HEK293 (cell line): ENCODE data around the gene ZNF653.

Source experiments
- CTCF ChIA-PET: fragments of 350-600 bp; formaldehyde crosslinking; extraction: SDS; loops from one replicate; lab custom pipeline; 2021; ENCODE audit warnings: antibody characterized with exemption; lab: Yijun Ruan, JAX
- POLR2A ChIA-PET: fragments of 300-600 bp; formaldehyde crosslinking; extraction: SDS; loops from one replicate; lab custom pipeline; 2020; ENCODE audit warnings: antibody characterized with exemption, inconsistent platforms; lab: Yijun Ruan, JAX
- H3K27ac ChIP-seq: fragments of 200-500 bp; sonication (Bioruptor generic); 2 replicates; pipeline ENCODE4 v1.5.1; 2014; ENCODE audit warnings: low read depth, low read length, control low read depth, inconsistent platforms; ENCODE audit errors: extremely low read depth
- H3K36me3 ChIP-seq, 2 experiments: fragments of 200-500 bp in 1 of 2; sonication (Bioruptor generic) in 1 of 2; 1 replicate in 1 of 2; 2 replicates in 1 of 2; pipeline ENCODE4 v1.5.1; 2014 to 2017; ENCODE audit warnings: inconsistent platforms in 2 of 2, low read length in 2 of 2; ENCODE audit not compliant: control insufficient read depth in 2 of 2, insufficient read depth in 1 of 2
- H3K4me1 ChIP-seq: fragments of 200-500 bp; sonication (Bioruptor generic); 2 replicates; pipeline ENCODE4 v1.5.1; 2014; ENCODE audit warnings: mild to moderate bottlenecking, low read length, inconsistent platforms; ENCODE audit not compliant: control insufficient read depth, insufficient read depth
- H3K4me3 ChIP-seq: 2 replicates; pipeline ENCODE4 v1.5.1; 2011; ENCODE audit warnings: low read depth, mild to moderate bottlenecking, control low read depth, low read length, moderate library complexity
- H3K9me3 ChIP-seq: fragments of 200-500 bp; sonication (Bioruptor generic); 2 replicates; pipeline ENCODE4 v1.5.1; 2014; ENCODE audit warnings: low read depth, low read length, inconsistent platforms; ENCODE audit not compliant: control insufficient read depth, insufficient read depth
- AEBP2 ChIP-seq: fragments of 450-650 bp; formaldehyde crosslinking; IDR thresholded peaks from 2 replicates; pipeline ENCODE4 v1.5.1; 2016; ENCODE audit warnings: missing biosample characterization, missing genetic modification characterization, borderline replicate concordance
- CTCF ChIP-seq: fragments of 450-650 bp; formaldehyde crosslinking; IDR thresholded peaks from 2 replicates; pipeline ENCODE4 v1.5.1; 2016; ENCODE audit warnings: missing biosample characterization, missing genetic modification characterization
- ELK4 ChIP-seq: IDR thresholded peaks from 2 replicates; pipeline ENCODE4 v1.6.1; 2011; ENCODE audit warnings: mild to moderate bottlenecking, low read depth, low read length, borderline replicate concordance
- HOXC10 ChIP-seq: sonication (generic); formaldehyde crosslinking; IDR thresholded peaks from 2 replicates; pipeline ENCODE4 v1.8.1; 2023; ENCODE audit warnings: mild to moderate bottlenecking, missing genetic modification reagents
- KLF7 ChIP-seq: fragments of 450-650 bp; formaldehyde crosslinking; IDR thresholded peaks from 2 replicates; pipeline ENCODE4 v1.5.1; 2016; ENCODE audit warnings: missing biosample characterization, missing genetic modification characterization, borderline replicate concordance
- KLF8 ChIP-seq: fragments of 450-650 bp; formaldehyde crosslinking; IDR thresholded peaks from 2 replicates; pipeline ENCODE4 v1.5.1; 2016; ENCODE audit warnings: missing biosample characterization, missing genetic modification characterization
- PRDM1 ChIP-seq: fragments of 450-650 bp; formaldehyde crosslinking; IDR thresholded peaks from 2 replicates; pipeline ENCODE4; 2016; ENCODE audit warnings: missing biosample characterization, missing genetic modification characterization
- PRDM10 ChIP-seq: fragments of 450-650 bp; formaldehyde crosslinking; IDR thresholded peaks from 2 replicates; pipeline ENCODE4 v1.5.1; 2016; ENCODE audit warnings: missing biosample characterization, missing genetic modification characterization
- SP2 ChIP-seq: fragments of 450-650 bp; formaldehyde crosslinking; IDR thresholded peaks from 2 replicates; pipeline ENCODE4 v1.5.1; 2016; ENCODE audit warnings: missing biosample characterization, missing genetic modification characterization
- ZBTB1 ChIP-seq: fragments of 450-650 bp; formaldehyde crosslinking; IDR thresholded peaks from 2 replicates; pipeline ENCODE4 v1.5.1; 2016; ENCODE audit warnings: missing biosample characterization, missing genetic modification characterization
- ZNF140 ChIP-seq: fragments of 450-650 bp; formaldehyde crosslinking; IDR thresholded peaks from 2 replicates; pipeline ENCODE4 v1.5.1; 2016; ENCODE audit warnings: missing biosample characterization, missing genetic modification characterization
- ZNF169 ChIP-seq: fragments of 450-650 bp; formaldehyde crosslinking; IDR thresholded peaks from 2 replicates; pipeline ENCODE4 v1.5.1; 2016; ENCODE audit warnings: missing biosample characterization, missing genetic modification characterization
- ZNF19 ChIP-seq: fragments of 450-650 bp; formaldehyde crosslinking; IDR thresholded peaks from 2 replicates; pipeline ENCODE4; 2016; ENCODE audit warnings: missing biosample characterization, missing genetic modification characterization, low read depth
- ZNF280D ChIP-seq: fragments of 450-650 bp; formaldehyde crosslinking; IDR thresholded peaks from 2 replicates; pipeline ENCODE4 v1.5.1; 2016; ENCODE audit warnings: missing biosample characterization, missing genetic modification characterization
- ZNF292 ChIP-seq: fragments of 450-650 bp; formaldehyde crosslinking; IDR thresholded peaks from 2 replicates; pipeline ENCODE4 v1.5.1; 2016; ENCODE audit warnings: low read depth, missing biosample characterization, missing genetic modification characterization, borderline replicate concordance
- ZNF391 ChIP-seq: fragments of 450-650 bp; formaldehyde crosslinking; IDR thresholded peaks from 2 replicates; pipeline ENCODE4 v1.5.1; 2016; ENCODE audit warnings: low read depth, missing biosample characterization, missing genetic modification characterization, borderline replicate concordance
- ZNF433 ChIP-seq: fragments of 450-650 bp; formaldehyde crosslinking; IDR thresholded peaks from 2 replicates; pipeline ENCODE4 v1.5.1; 2016; ENCODE audit warnings: missing biosample characterization, missing genetic modification characterization, low read depth
- ZNF548 ChIP-seq: fragments of 450-650 bp; formaldehyde crosslinking; IDR thresholded peaks from 2 replicates; pipeline ENCODE4 v1.5.1; 2016; ENCODE audit warnings: missing biosample characterization, missing genetic modification characterization

The ZNF653 gene

GRCh38 chr19:11519138-11519537 is 13.5 kb upstream of the ZNF653 start:
- H3K4me1 ChIP-seq, result no peaks in the 10 kb centered on the region
- ChIA-PET CTCF (no interaction called here), POLR2A (interaction anchor here (1.1 kb wide), 1 partner anchor 10 kb away, joined by 3 read pairs; the partner anchor contains the start of gene ECSIT)
- peaks cover 0 to 13% of the 10 kb centered on the region in 2 experiments; a peak in 1 of 3 replicates for H3K36me3 ChIP-seq
- H3K27ac ChIP-seq, result no peak overlapping the region
- TF ChIP-seq PRDM1 (no peak), ZNF548 (tag by site-specific recombination) (no peak), ZNF280D (tag by site-specific recombination) (no peak), PRDM10 (tag by site-specific recombination) (no peak), AEBP2 (tag by site-specific recombination) (no peak), HOXC10 (no peak), ZNF433 (no peak), SP2 (no peak), ZNF19 (tag by site-specific recombination) (no peak), ELK4 (no peak), CTCF (no peak), KLF8 (tag by site-specific recombination) (no peak), ZNF169 (tag by site-specific recombination) (no peak), ZBTB1 (tag by site-specific recombination) (no peak), KLF7 (tag by site-specific recombination) (no peak), ZNF391 (tag by site-specific recombination) (no peak), ZNF140 (tag by site-specific recombination) (no peak), ZNF292 (no peak)
- no peaks in the 10 kb centered on the region for H3K9me3 ChIP-seq
- H3K4me3 ChIP-seq, result no peak overlapping the region
